ENCODE data around the gene TTC39B. TPM values are rescaled to one million over a fixed set of nuclear protein-coding genes. Genes with fewer than 3 reads are reported as not detected.

TTC39B gene
- total RNA-seq, 1 experiment from 2014 or later = 7.4 TPM

- Histone ChIP-seq H3K36me3 (ENCODE audit: control insufficient read depth in 1 of 2, insufficient read depth in 2 of 2, low read length in 2 of 2) (no peaks in the 10 kb centered on the region), H2AFZ (ENCODE audit: low read depth, low read length, poor library complexity, severe bottlenecking) (no peak overlapping the region), H3K4me3 (replicated peaks in 1 of 2; ENCODE audit: low read depth in 1 of 2, low read length in 2 of 2) (no peak overlapping the region), H4K20me1 (ENCODE audit: insufficient read depth) (no peaks in the 10 kb centered on the region), H3K79me2 (ENCODE audit: insufficient read depth, low read length) (no peaks in the 10 kb centered on the region), H3K9me3 (ENCODE audit: control insufficient read depth in 1 of 2, insufficient read depth in 1 of 2, low read depth in 1 of 2, low read length in 2 of 2) (no peaks in the 10 kb centered on the region), H3K4me1 (ENCODE audit: control insufficient read depth in 1 of 2, insufficient read depth in 2 of 2, low read length in 2 of 2) (no peaks in the 10 kb centered on the region), H3K9ac (ENCODE audit: low read length) (no peak overlapping the region), H3K27ac (ENCODE audit: low read depth, low read length) (no peak overlapping the region), H3K27me3 (ENCODE audit: insufficient read depth, low read length) (no peaks in the 10 kb centered on the region), H3K4me2 (ENCODE audit: low read length) (no peak overlapping the region), H3K9me2 (ENCODE audit: insufficient read depth) (no peaks in the 10 kb centered on the region)
- DNase-seq (ENCODE audit: low read depth, low spot score) (no peak), ATAC-seq (no peak)
- POLR2A ChIA-PET = no interaction called here
- TF ChIP-seq CTCF (IDR thresholded peaks at IDR 0.05 in 2 of 3, conservative IDR thresholded peaks at IDR 0.05 in 1 of 3; ENCODE audit: borderline replicate concordance in 1 of 3, insufficient read depth in 1 of 3, low read depth in 2 of 3, low read length in 2 of 3) (no peak), SIN3A (IDR thresholded peaks at IDR 0.05; ENCODE audit: low read depth) (no peak), FOSL1 (IDR thresholded peaks at IDR 0.05; ENCODE audit: low read depth) (no peak), EZH2phosphoT487 (IDR thresholded peaks at IDR 0.05; ENCODE audit: borderline replicate concordance) (no peak), EZH2 (IDR thresholded peaks at IDR 0.05) (no peak), POLR2AphosphoS5 (IDR thresholded peaks at IDR 0.05; ENCODE audit: low read depth, low read length) (no peak), CBX3 (IDR thresholded peaks at IDR 0.05; ENCODE audit: low read depth) (no peak), REST (IDR thresholded peaks at IDR 0.05; ENCODE audit: low read depth) (no peak), TCF7L2 (IDR thresholded peaks at IDR 0.05; ENCODE audit: borderline replicate concordance, extremely low read depth, insufficient read depth, insufficient read length) (no peak), EGR1 (IDR thresholded peaks at IDR 0.05; ENCODE audit: low read depth) (no peak), ZBTB33 (IDR thresholded peaks at IDR 0.05; ENCODE audit: extremely low read depth, insufficient replicate concordance, low read length) (no peak), MAX (IDR thresholded peaks at IDR 0.05) (no peak), RAD21 (IDR thresholded peaks at IDR 0.05; ENCODE audit: low read depth) (no peak), ATF3 (IDR thresholded peaks at IDR 0.05) (no peak), SP1 (IDR thresholded peaks at IDR 0.05; ENCODE audit: low read depth) (no peak), YY1 (IDR thresholded peaks at IDR 0.05; ENCODE audit: extremely low read depth, insufficient replicate concordance, low read depth, low read length) (no peak), ZFX (IDR thresholded peaks at IDR 0.05) (no peak), ZNF274 (IDR thresholded peaks at IDR 0.05; ENCODE audit: low read depth, low read length) (no peak)
- CTCF ChIA-PET = no interaction called here
- intact Hi-C loops (cut with micrococcal nuclease) = no loop called here
- RAD21 ChIA-PET (ENCODE audit: low non-redundant PET in 1 of 2, low total read pairs in 2 of 2, uncharacterized antibody in 2 of 2, unreplicated experiment in 2 of 2) = no interaction called here
- no TSS peak for BruUV-seq (replicated peaks)
Observed at GRCh38 chr9:15262581-15262980, 44.4 kb downstream of the TTC39B start.
